HG03565 (cell line): Measurements from ENCODE around the gene ST6GAL1.
"Not testable (repeated sequence)": the region's sequence is repeated elsewhere in the genome, so short reads cannot be mapped to it uniquely, and the experiment has no call there.

Experiments used
- ATAC-seq: cut with Tn5 transposase; IDR thresholded peaks from one replicate; pipeline ENCODE4 v1.9.1; 2021; ENCODE audit warnings: mild to moderate bottlenecking, moderate library complexity; ENCODE audit not compliant: unreplicated experiment

ST6GAL1 gene

DNA sequence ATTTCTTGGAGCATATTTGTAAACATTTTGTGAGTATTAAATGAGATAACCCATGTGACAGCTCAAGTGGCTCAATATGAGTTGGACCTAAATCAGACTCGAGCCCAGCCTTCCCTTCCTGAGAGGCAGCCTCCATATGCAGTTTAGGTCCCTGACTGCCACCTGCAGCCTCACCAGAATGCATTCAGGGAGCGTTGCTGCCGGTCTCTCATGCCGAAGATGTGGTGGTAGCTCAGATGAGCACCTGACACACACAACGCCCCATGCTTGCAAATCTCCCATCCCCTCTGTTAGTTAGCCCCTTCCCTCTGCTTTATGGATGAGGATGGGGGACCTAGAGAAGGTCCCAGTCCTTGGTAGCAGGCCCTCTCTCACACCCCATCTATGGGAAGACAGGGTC is 9.2 kb downstream of the ST6GAL1 start:
- ATAC-seq = no peak

- no peak for ATAC-seq
These were observed 10.6 kb downstream of the ST6GAL1 start for GRCh38 chr3:186940967-186941366.

- no peak for ATAC-seq
These were observed 11.8 kb downstream of the ST6GAL1 start for GRCh38 chr3:186942168-186942567.

GRCh38 chr3:186945255-186945823 is 15.0 kb downstream of the ST6GAL1 start:
- ATAC-seq = no peak

DNA sequence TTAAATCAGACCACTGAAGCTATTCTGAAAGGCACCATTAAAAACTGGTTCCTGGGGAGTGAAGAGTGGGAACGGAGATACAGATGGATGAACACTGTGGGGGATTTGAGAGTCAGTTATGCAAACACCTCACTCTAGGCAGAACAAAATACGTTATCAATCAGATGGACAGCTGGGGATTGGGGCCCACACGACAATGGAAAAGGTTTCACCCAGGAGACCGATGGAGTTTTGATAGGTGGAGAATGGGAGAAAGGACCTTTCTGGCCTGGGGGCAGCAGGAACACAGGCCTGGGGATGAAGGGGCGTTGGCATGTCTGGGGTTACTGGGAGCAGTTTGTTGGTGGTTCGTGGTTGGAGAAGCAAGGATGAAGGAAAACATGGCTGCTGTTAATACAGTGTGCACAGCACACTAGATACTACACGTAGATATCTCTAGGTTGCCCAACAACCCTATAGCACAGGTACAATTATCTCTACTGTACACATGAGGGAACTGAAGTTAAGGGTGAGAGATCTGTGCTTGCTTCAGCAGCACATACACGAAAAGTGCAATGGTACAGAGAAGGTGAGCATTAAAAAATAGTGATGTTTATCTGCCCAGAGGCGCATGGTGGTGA is 16.5 kb downstream of the ST6GAL1 start:
- peak; percentile 49 for ATAC-seq

GRCh38 chr3:186949281-186949982 is 19.1 kb downstream of the ST6GAL1 start:
- no peak for ATAC-seq

DNA sequence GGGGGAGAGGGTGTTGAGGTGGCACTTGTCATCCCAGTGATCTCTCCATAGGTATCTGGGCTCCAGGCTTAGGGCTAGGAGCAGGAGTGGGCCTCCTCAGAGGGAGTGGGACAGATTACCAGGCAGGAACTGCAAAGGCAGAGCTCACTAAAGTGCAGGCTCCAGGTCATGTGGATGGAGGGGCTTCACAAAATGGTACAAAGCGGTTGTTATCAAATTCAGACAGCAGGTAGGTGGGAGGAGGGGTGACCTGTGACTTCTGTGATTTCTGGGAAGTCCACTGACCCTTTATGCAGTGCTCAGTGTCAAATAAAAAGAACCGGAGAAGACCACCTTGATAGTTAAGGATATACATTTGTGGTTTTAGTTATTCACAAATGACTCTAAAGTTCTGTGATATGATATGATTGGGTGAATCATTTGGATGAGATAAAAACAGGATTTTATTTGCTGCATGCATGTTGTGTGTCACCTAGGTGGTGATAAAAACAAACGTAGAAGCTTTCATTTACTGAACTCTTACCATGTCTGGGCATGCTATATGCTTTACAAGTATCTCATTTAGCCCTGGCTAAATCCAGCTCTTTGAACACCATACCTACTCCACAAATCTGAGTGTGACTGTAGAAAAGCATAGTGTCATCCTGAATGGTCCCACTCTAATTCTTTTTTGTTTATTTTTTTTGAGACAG is 20.2 kb downstream of the ST6GAL1 start:
- no peak for ATAC-seq

- no peak for ATAC-seq
These were observed 21.6 kb downstream of the ST6GAL1 start for GRCh38 chr3:186951640-186952552.

- ATAC-seq = no peak
These were observed 22.7 kb downstream of the ST6GAL1 start for GRCh38 chr3:186953011-186953487.

- not testable (repeated sequence) for ATAC-seq
These were observed 23.8 kb downstream of the ST6GAL1 start for GRCh38 chr3:186953992-186954699.

GRCh38 chr3:186955898-186956696 is 25.8 kb downstream of the ST6GAL1 start:
- no peak for ATAC-seq

- ATAC-seq = no peak
These were observed 28.8 kb downstream of the ST6GAL1 start for GRCh38 chr3:186959029-186959624.

- no peak for ATAC-seq
These were observed 30.0 kb downstream of the ST6GAL1 start for GRCh38 chr3:186960347-186960746.

DNA sequence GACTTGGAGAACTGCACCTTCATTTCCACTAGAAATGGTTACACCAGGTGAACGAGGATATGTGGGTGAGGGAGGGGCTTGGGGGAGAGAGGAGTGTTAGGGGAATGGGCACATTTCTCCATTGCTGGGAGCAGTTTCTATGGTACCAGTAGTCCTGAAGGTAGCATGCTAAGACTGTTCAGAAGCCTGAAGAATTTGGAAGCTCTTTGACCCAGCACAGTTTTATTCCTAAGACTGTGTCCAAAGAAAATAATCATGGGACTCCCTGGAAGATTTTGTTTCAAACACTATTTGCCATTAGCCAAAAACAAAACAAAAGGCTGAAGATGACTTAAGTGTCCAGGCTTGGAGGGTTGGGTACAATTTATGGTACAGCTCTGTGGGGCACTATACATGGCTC is 32.1 kb downstream of the ST6GAL1 start:
- no peak for ATAC-seq

DNA sequence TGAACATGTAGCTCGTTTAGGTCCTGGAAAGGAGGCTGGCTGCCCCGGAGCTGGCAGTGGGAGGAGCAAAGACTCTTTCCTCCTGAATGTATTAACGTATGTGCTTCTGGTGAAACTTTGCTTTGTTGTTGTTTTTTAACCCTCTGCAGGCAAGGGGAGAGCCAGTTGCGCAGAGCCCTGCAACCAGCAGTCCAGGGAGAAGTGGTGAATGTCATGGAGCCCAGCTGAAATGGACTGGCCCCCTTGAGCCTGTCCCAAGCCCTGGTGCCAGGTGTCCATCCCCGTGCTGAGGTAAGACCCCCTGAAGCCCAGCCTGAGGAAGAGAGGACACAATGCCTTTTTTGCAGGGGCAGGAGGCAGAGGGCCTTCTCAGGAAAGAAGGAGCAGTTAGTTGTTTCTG is 33.3 kb downstream of the ST6GAL1 start:
- ATAC-seq = no peak

DNA sequence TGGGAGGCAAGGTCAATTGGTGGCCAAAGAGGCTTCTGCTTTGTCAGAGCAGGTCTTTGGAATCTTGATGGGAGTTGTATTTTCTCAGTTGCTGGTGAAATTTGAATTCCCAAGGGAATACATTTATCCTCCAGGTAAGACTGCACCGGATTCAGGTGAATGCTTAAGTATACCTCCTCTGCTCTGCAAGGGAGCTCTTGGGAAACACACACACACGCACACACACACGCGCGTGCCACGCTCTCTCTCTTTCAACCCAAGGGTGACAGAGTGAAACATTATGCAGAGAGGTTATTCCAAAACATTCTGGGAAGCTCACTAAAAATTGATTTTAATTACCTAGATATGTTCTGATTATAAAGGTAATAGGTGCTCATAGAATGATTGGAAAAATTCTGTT is 33.7 kb downstream of the ST6GAL1 start:
- no peak for ATAC-seq

DNA sequence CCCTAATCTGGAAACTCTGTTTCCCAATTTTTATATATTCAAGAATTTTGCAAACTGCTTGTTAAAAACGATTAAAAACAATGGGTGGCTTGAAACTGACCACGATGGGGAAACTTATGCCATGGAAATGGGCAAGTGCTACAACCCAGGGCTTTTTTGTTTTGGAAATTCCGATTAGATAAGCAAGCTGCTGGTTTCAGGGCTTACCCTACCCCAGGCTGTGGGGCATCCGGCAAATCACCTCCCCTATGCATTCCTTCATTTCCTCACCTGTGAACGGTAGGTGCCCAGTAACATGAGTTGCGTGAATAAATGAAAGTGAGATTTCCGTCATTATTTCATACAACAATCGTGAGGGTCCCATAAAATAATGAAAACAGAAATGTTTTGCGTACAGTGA is 34.3 kb downstream of the ST6GAL1 start:
- no peak for ATAC-seq

GRCh38 chr3:186965141-186965879 is 35.0 kb downstream of the ST6GAL1 start:
- ATAC-seq = no peak
